ENCODE data around the gene KRTAP5-6.

Gene KRTAP5-6

GRCh38 chr11:1703146-1703545 lies 6.2 kb downstream of the KRTAP5-6 start:
- no peak for DNase-seq

GRCh38 chr11:1705126-1706052 lies 8.4 kb downstream of the KRTAP5-6 start:
- DNase-seq = no peak

- no peak for DNase-seq
Observed at GRCh38 chr11:1706634-1707400, 9.8 kb downstream of the KRTAP5-6 start.

GRCh38 chr11:1707751-1708150 lies 10.8 kb downstream of the KRTAP5-6 start:
- DNase-seq = no peak

- no peak for DNase-seq
Observed at GRCh38 chr11:1708716-1709115, 11.7 kb downstream of the KRTAP5-6 start.

GRCh38 chr11:1714908-1715885 lies 18.2 kb downstream of the KRTAP5-6 start:
- DNase-seq = no peak

- no peak for DNase-seq
Observed at GRCh38 chr11:1717745-1718144, 20.8 kb downstream of the KRTAP5-6 start.

- no peak for DNase-seq
Observed at GRCh38 chr11:1718326-1718725, 21.3 kb downstream of the KRTAP5-6 start.

GRCh38 chr11:1719781-1720180 lies 22.8 kb downstream of the KRTAP5-6 start:
- no peak for DNase-seq

- DNase-seq = no peak
Observed at GRCh38 chr11:1727096-1727690, 30.2 kb downstream of the KRTAP5-6 start.

GRCh38 chr11:1727861-1728260 lies 30.9 kb downstream of the KRTAP5-6 start:
- no peak for DNase-seq

- DNase-seq = no peak
Observed at GRCh38 chr11:1728301-1728700, 31.3 kb downstream of the KRTAP5-6 start.

- no peak for DNase-seq
Observed at GRCh38 chr11:1728931-1729691, 32.1 kb downstream of the KRTAP5-6 start.

- DNase-seq = no peak
Observed at GRCh38 chr11:1729692-1730011, 32.7 kb downstream of the KRTAP5-6 start.

- DNase-seq = no peak
Observed at GRCh38 chr11:1730059-1730629, 33.1 kb downstream of the KRTAP5-6 start.

GRCh38 chr11:1731451-1732059 lies 34.6 kb downstream of the KRTAP5-6 start:
- no peak for DNase-seq

GRCh38 chr11:1732418-1733008 lies 35.5 kb downstream of the KRTAP5-6 start:
- DNase-seq = no peak

GRCh38 chr11:1733009-1733715 lies 36.2 kb downstream of the KRTAP5-6 start:
- no peak for DNase-seq

- no peak for DNase-seq
Observed at GRCh38 chr11:1733716-1734640, 37.0 kb downstream of the KRTAP5-6 start.
